Ascending aorta (tissue), 2 donors: ENCODE data around the gene CCL11. TPM values are rescaled to one million over a fixed set of nuclear protein-coding genes. Genes with fewer than 3 reads are reported as not detected.

Experiments used
- DNase-seq, 2 donors: peaks; one replicate each; pipeline ENCODE4 v3.0.0-alpha.2; 2019; ENCODE audit warnings: low spot score in 2 of 2
- H3K27ac ChIP-seq, 2 donors: fragments of 200-600 bp; sonication (generic); one replicate each; pipeline ENCODE4 v1.5.1; 2016 to 2017; ENCODE audit warnings: mild to moderate bottlenecking in 1 of 2
- H3K27me3 ChIP-seq: fragments of 200-600 bp; sonication (generic); one replicate; pipeline ENCODE4 v1.5.1; 2017
- H3K36me3 ChIP-seq, 2 donors: fragments of 200-600 bp; sonication (generic); one replicate each; pipeline ENCODE4 v1.5.1; 2016
- H3K4me1 ChIP-seq, 2 donors: fragments of 200-600 bp; sonication (generic); one replicate each; pipeline ENCODE4 v1.5.1; 2016 to 2017; ENCODE audit warnings: mild to moderate bottlenecking in 1 of 2
- H3K4me3 ChIP-seq, 2 donors: fragments of 200-600 bp; sonication (generic); one replicate each; pipeline ENCODE4 v1.5.1; 2016 to 2017; ENCODE audit warnings: mild to moderate bottlenecking in 1 of 2
- H3K9me3 ChIP-seq, 2 donors: fragments of 200-600 bp; sonication (generic); one replicate each; pipeline ENCODE4 v1.5.1; 2016
- CTCF ChIP-seq, 3 experiments: fragments of 200-600 bp in 2 of 3; fragments of 450-650 bp in 1 of 3; sonication (generic) in 2 of 3; IDR thresholded peaks; one replicate each; pipeline ENCODE4 v1.5.1; 2016 to 2019; ENCODE audit warnings: antibody characterized with exemption in 3 of 3, mild to moderate bottlenecking in 1 of 3, moderate library complexity in 1 of 3
- intact Hi-C: fragments of 100-400 bp; cut with DNase I; formaldehyde crosslinking; loops from one replicate; pipeline ENCODE4 v1.15.1; 2023
- total RNA-seq: library from RNA; depleted of rRNA; stranded (reverse); fragments of >200 nt; gene quantifications from one replicate; pipeline ENCODE4 v1.1.0, GENCODE V29; 2016

The CCL11 gene
- total RNA-seq, 1 donor from 2014 or later: not detected

- Histone ChIP-seq H3K27me3 (no peaks in the 10 kb centered on the region), H3K4me1 (peaks cover 35 to 50% of the 10 kb centered on the region in 2 donors), H3K9me3 (no peaks in the 10 kb centered on the region), H3K36me3 (no peaks in the 10 kb centered on the region), H3K4me3 (peak overlapping the region; percentile 46 to 56), H3K27ac (peak overlapping the region; percentile 87 to 89)
- intact Hi-C loops: loop anchor here (5.0 to 10.0 kb wide), 2 partner anchors 56 to 1549 kb away; partner anchors contain the start of gene TAF15
- DNase-seq: no peak
- TF ChIP-seq CTCF (IDR thresholded peaks at IDR 0.05): no peak
Measured at GRCh38 chr17:34255841-34256240, 29.7 kb upstream of the CCL11 start.

- Histone ChIP-seq H3K9me3 (no peaks in the 10 kb centered on the region), H3K4me3 (no peak overlapping the region), H3K27ac (no peak overlapping the region), H3K27me3 (no peaks in the 10 kb centered on the region), H3K36me3 (no peaks in the 10 kb centered on the region), H3K4me1 (peaks cover 20 to 34% of the 10 kb centered on the region in 2 donors)
- TF ChIP-seq CTCF (IDR thresholded peaks at IDR 0.05): no peak
- intact Hi-C loops: loop anchor here (5.0 to 10.0 kb wide), 2 partner anchors 55 to 1547 kb away; partner anchors contain the start of gene TAF15
- DNase-seq: no peak
Measured at GRCh38 chr17:34257299-34257985, 28.1 kb upstream of the CCL11 start.

GRCh38 chr17:34257986-34258326 is 27.6 kb upstream of the CCL11 start:
- no peaks in the 10 kb centered on the region for H3K27me3 ChIP-seq
- no peak for DNase-seq
- H3K9me3 ChIP-seq: no peaks in the 10 kb centered on the region
- H3K4me3 ChIP-seq: no peak overlapping the region
- TF ChIP-seq CTCF (IDR thresholded peaks at IDR 0.05): no peak
- peaks cover 15 to 29% of the 10 kb centered on the region in 2 donors for H3K4me1 ChIP-seq
- intact Hi-C loops: loop anchor here (5.0 to 10.0 kb wide), 2 partner anchors 54 to 1547 kb away; partner anchors contain the start of gene TAF15
- H3K36me3 ChIP-seq: no peaks in the 10 kb centered on the region
- H3K27ac ChIP-seq: no peak overlapping the region

- Histone ChIP-seq H3K27me3 (no peaks in the 10 kb centered on the region), H3K9me3 (no peaks in the 10 kb centered on the region), H3K4me3 (no peak overlapping the region), H3K27ac (peak overlapping the region; percentile 29 to 32), H3K36me3 (no peaks in the 10 kb centered on the region), H3K4me1 (peaks cover 7 to 19% of the 10 kb centered on the region in 2 donors)
- no peak for DNase-seq
- intact Hi-C loops: loop anchor here (5.0 to 10.0 kb wide), 2 partner anchors 53 to 1546 kb away; partner anchors contain the start of gene TAF15
- no peak for TF ChIP-seq CTCF (IDR thresholded peaks at IDR 0.05)
Measured at GRCh38 chr17:34259146-34259545, 26.4 kb upstream of the CCL11 start.

- peaks cover 0 to 2% of the 10 kb centered on the region in 2 donors for H3K4me1 ChIP-seq
- intact Hi-C loops: no loop called here
- H3K27ac ChIP-seq: no peak overlapping the region
- no peaks in the 10 kb centered on the region for H3K36me3 ChIP-seq
- H3K27me3 ChIP-seq: no peaks in the 10 kb centered on the region
- H3K9me3 ChIP-seq: no peaks in the 10 kb centered on the region
- no peak for TF ChIP-seq CTCF (IDR thresholded peaks at IDR 0.05)
- no peak overlapping the region for H3K4me3 ChIP-seq
- DNase-seq: no peak
Measured at GRCh38 chr17:34260861-34261260, 24.7 kb upstream of the CCL11 start.
